GM12878 (cell line): ENCODE measurements around the gene ATP5F1D.

Experiments
- CEBPZ ChIP-seq: fragments of 150-350 bp; IDR thresholded peaks from 2 replicates; pipeline ENCODE4 v1.6.1; 2016; ENCODE audit warnings: low read depth, low read length
- HCFC1 ChIP-seq: fragments of 150-350 bp; IDR thresholded peaks from 2 replicates; pipeline ENCODE4 v1.6.1; 2014; ENCODE audit warnings: low read length
- IKZF1 ChIP-seq: fragments of 450-650 bp; conservative IDR thresholded peaks from 2 replicates; pipeline ENCODE4 v1.6.1; 2017; ENCODE audit warnings: antibody characterized with exemption, mild to moderate bottlenecking
- PBX3 ChIP-seq: IDR thresholded peaks from 2 replicates; pipeline ENCODE4 v1.6.1; 2011; ENCODE audit warnings: mild to moderate bottlenecking, low read depth, low read length, moderate library complexity; ENCODE audit not compliant: insufficient replicate concordance
- SMARCA5 ChIP-seq: fragments of 450-650 bp; IDR thresholded peaks from 2 replicates; pipeline ENCODE4 v1.6.1; 2017; ENCODE audit warnings: mild to moderate bottlenecking

- TF ChIP-seq SMARCA5 (no peak), HCFC1 (no peak), PBX3 (no peak), IKZF1 (no peak), CEBPZ (no peak)
Observed at GRCh38 chr19:1255186-1256161, 13.9 kb downstream of the ATP5F1D start.
